Measurements from ENCODE around the gene ABCD1. TPM values are rescaled to one million over a fixed set of nuclear protein-coding genes. Genes with fewer than 3 reads are reported as not detected.

ABCD1 gene
- total RNA-seq, 1 donor from 2014 or later, result 6.6 TPM

DNA sequence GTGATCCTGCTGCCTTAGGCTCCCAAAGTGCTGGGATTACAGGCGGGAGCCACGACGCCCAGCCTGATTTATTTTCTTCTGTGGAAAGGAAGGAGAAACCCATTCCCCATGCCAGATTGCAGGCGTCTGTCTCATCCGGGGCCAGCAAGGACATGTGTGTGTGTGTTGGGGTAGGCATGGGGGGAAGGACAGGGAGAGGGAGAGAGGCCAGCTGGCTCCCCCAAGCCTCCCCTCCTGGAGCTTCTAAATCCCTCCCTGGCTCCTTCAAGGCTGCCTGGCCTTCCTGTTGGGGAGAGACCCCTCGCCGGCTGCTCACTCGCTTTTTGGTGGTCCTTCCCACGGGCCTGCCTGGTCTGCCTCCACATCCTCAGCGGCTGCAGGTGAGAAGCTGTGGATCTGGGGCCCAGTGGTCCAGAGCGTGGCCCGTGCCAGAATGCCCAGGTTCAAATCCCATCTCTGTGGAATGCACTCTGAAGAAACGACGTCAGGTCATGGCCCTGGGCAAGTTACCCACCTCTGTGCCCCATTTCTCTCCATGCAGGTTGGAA is 38.0 kb downstream of the ABCD1 start:
- H3K4me3 Mint-ChIP-seq, result no peak overlapping the region
- no peaks in the 10 kb centered on the region for H3K27me3 Mint-ChIP-seq (ENCODE audit: low read depth)
- peaks cover 1% of the 10 kb centered on the region for H3K9me3 Mint-ChIP-seq

DNA sequence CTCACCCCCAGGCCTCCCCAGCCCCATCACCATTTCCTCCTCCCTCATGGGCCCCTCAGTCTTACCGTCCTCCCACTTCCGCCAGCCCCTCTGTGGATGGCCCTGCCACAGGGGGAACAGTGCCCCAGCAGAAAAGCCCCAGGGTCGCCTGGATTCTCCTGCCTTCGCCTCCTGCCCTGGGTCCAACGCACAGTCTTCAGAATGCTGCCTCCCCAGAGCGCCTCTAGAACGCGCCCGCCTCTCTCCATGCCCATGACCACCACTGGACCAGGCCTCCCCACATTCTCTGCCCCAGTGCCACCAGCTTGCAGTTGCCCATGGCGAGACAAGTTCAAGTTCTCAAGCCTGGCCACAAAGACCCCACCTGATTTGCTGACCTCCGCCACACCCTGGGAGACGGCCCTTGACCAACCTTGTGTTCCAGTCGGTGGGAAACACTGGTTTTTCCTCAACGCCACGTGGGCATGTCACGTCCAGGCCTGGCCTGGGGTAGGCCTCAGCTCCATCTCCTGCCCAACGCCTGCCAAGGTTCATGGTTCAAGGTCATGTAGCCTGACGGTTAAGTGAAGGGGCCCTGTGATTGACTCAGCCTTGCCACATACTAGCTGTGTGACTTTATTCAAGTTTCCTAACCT is 38.8 kb downstream of the ABCD1 start:
- Mint-ChIP-seq H3K27me3 (ENCODE audit: low read depth) (no peaks in the 10 kb centered on the region), H3K4me3 (no peak overlapping the region), H3K36me3 (ENCODE audit: low read depth) (no peaks in the 10 kb centered on the region), H3K4me1 (peaks cover 12% of the 10 kb centered on the region), H3K9me3 (no peaks in the 10 kb centered on the region), H3K27ac (ENCODE audit: unreplicated experiment) (no peak overlapping the region)
- DNase-seq (ENCODE audit: low read depth, low spot score), result no peak
- TF ChIP-seq, protein P1, sequence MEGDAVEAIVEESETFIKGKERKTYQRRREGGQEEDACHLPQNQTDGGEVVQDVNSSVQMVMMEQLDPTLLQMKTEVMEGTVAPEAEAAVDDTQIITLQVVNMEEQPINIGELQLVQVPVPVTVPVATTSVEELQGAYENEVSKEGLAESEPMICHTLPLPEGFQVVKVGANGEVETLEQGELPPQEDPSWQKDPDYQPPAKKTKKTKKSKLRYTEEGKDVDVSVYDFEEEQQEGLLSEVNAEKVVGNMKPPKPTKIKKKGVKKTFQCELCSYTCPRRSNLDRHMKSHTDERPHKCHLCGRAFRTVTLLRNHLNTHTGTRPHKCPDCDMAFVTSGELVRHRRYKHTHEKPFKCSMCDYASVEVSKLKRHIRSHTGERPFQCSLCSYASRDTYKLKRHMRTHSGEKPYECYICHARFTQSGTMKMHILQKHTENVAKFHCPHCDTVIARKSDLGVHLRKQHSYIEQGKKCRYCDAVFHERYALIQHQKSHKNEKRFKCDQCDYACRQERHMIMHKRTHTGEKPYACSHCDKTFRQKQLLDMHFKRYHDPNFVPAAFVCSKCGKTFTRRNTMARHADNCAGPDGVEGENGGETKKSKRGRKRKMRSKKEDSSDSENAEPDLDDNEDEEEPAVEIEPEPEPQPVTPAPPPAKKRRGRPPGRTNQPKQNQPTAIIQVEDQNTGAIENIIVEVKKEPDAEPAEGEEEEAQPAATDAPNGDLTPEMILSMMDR (conservative IDR thresholded peaks at IDR 0.05), result no peak

More for the DNA sequence above, 38.0 kb downstream of the ABCD1 start:
- H3K27ac Mint-ChIP-seq (ENCODE audit: unreplicated experiment), result no peak overlapping the region
- peaks cover under 1% of the 10 kb centered on the region for H3K36me3 Mint-ChIP-seq (ENCODE audit: low read depth)
- no peak for DNase-seq (ENCODE audit: low read depth, low spot score)
- TF ChIP-seq, protein P1 (conservative IDR thresholded peaks at IDR 0.05), result no peak
- H3K4me1 Mint-ChIP-seq, result peaks cover 12% of the 10 kb centered on the region

DNA sequence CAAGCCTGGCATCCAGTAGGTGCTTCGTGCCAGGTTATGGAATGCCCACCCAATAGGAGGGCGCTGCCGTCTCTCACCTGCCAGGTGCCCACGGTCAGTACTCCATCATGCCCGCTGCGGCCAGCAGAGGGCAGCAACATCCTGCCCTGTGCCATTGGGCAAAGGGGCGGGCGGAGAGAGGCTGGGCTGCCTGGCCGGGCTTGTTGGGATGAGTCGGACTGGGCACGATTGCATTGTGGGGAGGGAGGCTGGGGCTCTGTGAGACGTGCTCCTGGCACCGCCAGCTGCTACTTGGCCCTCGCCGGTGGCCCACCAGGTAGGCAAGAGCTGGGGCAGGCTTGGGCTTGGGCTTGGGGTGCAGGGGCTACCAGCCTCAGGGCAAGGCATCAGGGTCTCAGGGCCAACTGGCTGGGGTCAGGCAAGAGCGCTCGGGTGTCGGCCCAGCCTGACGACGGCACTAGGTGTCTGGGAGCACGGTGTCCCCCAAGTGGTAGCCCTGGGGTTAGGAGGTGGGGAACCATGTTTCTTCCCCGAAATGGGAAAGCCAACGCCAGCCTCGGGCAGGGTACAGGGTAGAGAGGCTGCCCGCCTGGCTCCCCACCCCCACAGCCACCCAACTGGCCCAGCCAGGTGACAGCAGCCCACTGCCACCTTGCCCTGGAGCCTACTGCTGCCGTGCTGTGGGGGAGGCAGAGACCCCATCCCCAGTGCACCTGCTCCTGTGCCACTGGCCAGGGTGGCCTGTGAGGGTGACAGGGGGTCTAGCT is 39.5 kb downstream of the ABCD1 start, which contains the start of gene PLXNB3:
Gene PLXNB3, plus strand, starts transcription at position 261 of the 767 bp plus-strand sequence. CDS start 1,287 bp downstream, outside the sequence.
- Mint-ChIP-seq H3K4me3 (no peak within 1 kb of the TSS), H3K27me3 (ENCODE audit: low read depth) (no peaks in the 10 kb centered on the region)

DNA sequence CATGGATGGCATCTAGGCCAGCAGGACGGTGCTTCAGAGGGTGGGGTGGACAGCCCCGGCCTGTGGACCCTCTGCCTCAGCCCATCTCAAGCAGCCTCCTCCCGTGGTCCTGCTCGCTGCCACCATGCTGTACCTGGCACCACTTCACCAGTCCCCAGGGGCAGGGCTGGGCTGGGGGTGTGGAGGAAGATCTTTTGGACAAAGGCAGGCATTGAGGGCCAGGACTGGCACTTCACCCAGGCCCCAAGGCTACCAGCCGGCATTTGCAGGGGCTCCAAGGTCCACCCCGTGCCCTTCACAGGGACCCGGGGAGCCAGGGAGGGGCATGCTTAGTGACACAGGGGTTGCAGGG is 40.1 kb downstream of the ABCD1 start:
- no peak for DNase-seq (ENCODE audit: low read depth, low spot score)
- Mint-ChIP-seq H3K27me3 (ENCODE audit: low read depth) (no peaks in the 10 kb centered on the region), H3K36me3 (ENCODE audit: low read depth) (no peaks in the 10 kb centered on the region), H3K4me1 (peaks cover 12% of the 10 kb centered on the region), H3K9me3 (no peaks in the 10 kb centered on the region), H3K4me3 (no peak overlapping the region), H3K27ac (ENCODE audit: unreplicated experiment) (no peak overlapping the region)
- TF ChIP-seq, protein P1 (conservative IDR thresholded peaks at IDR 0.05), result no peak

More for the DNA sequence above, 39.5 kb downstream of the ABCD1 start, which contains the start of gene PLXNB3:
- Mint-ChIP-seq H3K27ac (ENCODE audit: unreplicated experiment) (peak within 1 kb of the TSS; percentile 57), H3K36me3 (ENCODE audit: low read depth) (no peaks in the 10 kb centered on the region), H3K9me3 (no peaks in the 10 kb centered on the region), H3K4me1 (peaks cover 12% of the 10 kb centered on the region)
- peak; percentile 58 for DNase-seq (ENCODE audit: low read depth, low spot score)
- TF ChIP-seq, protein P1 (conservative IDR thresholded peaks at IDR 0.05), result peak; percentile 80

DNA sequence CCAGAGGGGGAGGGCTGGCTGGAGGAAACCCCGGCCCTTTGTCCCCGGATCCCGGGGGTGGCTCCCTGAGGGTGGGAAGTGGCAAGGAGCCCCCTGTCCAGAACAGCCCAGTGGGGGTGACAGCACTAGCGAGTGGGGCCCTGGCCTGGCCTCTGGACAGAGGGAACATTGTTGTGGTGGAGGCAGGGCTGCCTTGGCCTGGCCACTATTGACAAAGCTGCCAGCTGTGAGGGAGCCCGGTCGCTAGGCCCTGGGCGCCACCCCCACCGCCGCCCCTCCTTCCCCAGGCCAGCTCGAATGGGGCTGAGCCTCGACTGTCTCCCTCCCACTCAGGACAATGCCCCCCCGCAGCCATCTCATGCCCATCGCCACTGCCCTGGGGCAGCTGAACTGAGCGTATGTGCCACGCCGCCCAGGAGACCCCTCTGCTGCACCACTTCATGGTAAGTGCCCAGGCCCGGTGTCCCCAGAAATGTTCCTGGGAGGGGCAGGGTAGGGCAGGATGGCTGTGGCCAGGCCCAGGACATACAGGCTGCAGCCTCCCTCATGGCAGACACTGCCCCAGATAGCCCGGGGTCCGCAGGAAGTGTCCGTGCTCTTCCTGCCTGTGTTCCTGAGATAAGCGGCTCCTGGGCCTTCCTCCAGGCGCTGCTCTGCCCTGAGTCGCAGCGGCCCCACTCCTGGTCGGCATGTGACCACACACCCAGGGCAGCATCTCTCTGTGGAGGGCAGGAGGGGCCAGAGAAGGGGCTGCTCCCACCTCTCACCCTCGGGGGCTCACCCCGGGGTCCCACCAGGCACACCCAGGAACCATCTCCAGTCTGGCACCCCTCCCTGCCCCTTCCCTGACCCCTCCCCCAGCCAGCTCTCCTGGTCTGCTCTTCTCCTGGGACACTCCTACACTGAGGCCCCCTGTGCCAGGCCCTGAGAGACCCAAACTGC is 40.8 kb downstream of the ABCD1 start:
- peak overlapping the region; percentile 57 for H3K27ac Mint-ChIP-seq (ENCODE audit: unreplicated experiment)
- peak overlapping the region; percentile 77 for H3K4me3 Mint-ChIP-seq
- TF ChIP-seq, protein P1 (conservative IDR thresholded peaks at IDR 0.05), result no peak
- peak; percentile 30 for DNase-seq (ENCODE audit: low read depth, low spot score)
- no peaks in the 10 kb centered on the region for H3K36me3 Mint-ChIP-seq (ENCODE audit: low read depth)
- peaks cover 12% of the 10 kb centered on the region for H3K4me1 Mint-ChIP-seq
- H3K9me3 Mint-ChIP-seq, result no peaks in the 10 kb centered on the region
- no peaks in the 10 kb centered on the region for H3K27me3 Mint-ChIP-seq (ENCODE audit: low read depth)

Data from neural crest cell (in vitro differentiated cells).